CD4-positive, alpha-beta T cell treated with Interleukin-15 for 4 hours (primary cell): ENCODE measurements around the gene GPRIN2.

Experiments used
- DNase-seq: peaks from one replicate; pipeline ENCODE4 v3.0.0-alpha.2; 2020; ENCODE audit warnings: low spot score

GPRIN2 gene

DNA sequence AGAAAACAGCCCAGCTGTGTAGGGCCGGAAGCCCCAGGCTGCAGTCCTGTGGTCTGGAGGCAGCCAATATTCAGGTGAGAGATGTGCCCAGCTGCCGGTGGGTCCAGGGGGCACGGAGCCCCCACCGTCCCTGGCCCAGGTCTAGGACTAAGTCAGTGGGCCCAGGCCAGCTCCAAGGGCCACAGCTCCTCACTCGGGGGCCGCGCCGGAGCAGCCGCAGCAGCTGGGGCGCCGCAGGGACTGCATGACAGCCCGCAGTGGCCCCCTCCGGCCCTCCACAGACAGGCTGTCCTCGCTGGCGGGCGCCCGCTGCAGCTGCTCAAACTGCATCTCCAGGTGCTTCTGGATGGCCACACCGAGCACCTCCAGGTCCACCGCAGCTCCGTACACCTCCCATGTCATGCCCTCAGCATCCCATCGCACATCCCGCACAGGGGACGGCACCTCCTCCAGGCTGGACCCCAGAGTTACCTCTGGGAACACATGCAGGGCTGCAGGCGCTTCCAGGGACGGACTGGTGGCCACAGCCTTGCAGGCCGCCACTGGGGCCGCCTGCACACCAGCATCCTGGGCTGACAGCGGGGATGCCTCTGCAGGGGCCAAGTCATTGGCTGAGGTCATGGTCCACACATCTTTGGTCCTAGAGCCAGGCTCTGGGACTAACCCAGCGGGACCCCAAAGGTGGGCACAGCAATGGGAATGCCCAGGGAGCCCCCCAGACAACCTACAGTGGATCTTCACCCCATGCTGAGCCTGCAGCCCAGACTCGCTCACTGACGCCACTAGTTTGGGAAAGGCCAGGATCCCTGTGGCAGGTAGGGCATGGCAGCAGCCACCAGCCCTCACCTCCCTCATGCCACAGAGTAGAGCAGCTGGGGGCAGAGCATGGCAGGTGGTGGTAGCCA, 7.0 kb downstream of the GPRIN2 start:
- DNase-seq = no peak

DNA sequence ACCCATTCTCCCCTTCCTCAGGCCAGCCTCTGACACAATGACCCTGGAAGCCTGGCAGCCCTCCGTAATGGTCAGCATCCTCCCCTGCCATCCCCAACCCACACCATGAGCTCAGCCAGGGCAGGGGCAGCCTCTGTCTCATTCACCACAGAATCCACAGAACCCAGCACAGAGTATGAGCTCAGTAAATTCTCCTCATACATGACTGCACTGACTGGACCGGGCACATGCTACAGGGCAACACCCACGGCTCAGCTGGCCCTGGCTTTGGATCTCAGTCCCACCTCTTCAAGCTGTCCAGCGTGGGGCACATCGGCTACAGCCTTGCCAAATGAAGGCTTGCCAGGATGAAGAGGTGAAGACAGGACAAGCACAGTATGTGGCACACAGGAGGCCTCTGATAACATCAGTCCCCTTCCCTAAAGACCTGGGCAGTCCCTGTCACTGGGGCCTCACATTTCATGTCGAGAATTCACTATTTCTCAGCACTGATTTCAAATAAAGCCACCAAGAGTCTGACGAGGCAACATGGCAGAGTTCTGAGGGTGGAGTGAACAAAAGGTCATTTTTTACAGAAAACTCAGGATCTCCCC, 7.9 kb downstream of the GPRIN2 start:
- DNase-seq = no peak

GRCh38 chr10:46547541-46548497, 8.6 kb downstream of the GPRIN2 start:
- no peak for DNase-seq

GRCh38 chr10:46546591-46547540, 9.6 kb downstream of the GPRIN2 start:
- no peak for DNase-seq

GRCh38 chr10:46545861-46546590, 10.4 kb downstream of the GPRIN2 start:
- DNase-seq = no peak

DNA sequence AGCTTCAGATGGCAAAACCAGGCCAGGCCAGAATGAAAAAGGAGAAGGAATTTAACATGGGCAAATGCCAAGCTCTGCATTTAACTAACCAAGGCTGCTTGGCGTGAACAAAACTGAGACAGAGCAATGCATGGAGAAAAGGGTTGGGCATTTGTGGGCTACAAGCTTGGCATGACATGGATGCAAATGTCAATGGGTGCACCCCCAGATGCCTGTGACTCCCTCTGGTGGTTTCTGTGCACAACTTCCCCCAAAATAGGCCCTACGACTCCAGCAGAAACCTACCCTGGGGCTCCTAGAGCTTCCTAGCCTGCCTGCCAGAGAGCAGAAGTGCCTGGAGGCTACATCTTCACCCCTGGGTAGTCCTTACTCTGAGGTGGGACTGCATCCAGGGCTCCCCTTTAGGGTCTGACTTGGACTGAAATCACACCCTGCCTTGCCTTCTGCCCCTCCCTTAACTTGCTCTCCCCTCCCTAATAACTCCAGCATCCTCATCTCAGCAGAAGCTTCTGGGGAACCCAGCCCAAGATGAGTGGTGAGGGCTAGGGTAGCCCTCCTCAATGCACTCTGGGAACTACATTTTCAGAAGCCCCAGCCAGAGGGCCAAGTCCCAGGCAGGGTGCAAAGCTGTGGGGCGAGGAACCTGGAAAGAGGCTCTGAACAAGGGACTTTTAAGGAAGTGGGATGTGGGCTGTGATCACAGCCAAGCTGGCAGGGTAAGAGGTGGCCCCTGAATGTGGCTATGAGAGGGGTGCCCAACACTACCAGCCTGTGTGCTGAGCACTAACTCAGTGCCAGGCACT, 11.3 kb downstream of the GPRIN2 start:
- DNase-seq = no peak

- no peak for DNase-seq
These were observed 12.7 kb downstream of the GPRIN2 start for GRCh38 chr10:46543466-46544377.

DNA sequence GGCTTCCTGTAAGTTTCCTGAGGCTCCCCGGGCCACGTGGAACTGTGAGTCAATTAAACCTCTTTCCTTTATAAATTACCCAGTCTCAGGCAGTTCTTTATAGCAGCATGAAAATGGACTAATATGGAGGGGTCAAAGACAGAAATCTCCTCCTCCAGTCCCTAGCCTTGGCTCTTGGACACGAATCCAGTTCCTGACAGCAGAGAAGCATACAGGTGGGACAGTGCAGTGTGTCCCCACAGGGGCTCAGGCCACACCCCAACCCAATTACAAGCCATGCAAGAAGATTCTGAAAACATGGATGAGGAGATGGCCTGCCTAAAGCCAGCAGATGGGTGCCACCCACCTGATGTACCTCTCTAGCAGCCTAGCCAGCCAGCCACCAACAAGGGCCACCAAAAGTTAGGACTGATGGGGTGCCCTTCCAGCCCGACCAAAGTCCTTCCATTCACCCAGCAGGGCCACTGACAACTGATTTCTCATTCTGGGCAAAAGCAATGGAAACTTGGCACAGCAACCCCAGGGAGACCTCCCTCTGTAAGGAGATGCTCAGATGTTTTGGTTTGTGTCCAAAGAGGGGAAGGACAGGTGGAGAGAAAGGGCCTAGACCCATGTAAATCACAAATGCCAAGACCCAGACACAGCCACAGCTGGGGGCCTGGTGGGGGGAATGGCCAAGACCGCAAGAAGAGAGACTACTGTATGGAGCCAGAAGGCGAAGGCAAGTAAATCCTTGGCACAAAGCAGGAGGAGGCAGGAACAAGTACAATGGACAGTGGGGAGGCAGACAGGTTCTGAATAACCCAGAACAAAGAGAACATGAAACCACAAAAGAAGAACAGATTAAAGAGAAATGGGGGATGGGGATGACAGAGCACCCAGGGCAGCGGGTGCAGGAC, 13.6 kb downstream of the GPRIN2 start:
- DNase-seq = no peak

DNA sequence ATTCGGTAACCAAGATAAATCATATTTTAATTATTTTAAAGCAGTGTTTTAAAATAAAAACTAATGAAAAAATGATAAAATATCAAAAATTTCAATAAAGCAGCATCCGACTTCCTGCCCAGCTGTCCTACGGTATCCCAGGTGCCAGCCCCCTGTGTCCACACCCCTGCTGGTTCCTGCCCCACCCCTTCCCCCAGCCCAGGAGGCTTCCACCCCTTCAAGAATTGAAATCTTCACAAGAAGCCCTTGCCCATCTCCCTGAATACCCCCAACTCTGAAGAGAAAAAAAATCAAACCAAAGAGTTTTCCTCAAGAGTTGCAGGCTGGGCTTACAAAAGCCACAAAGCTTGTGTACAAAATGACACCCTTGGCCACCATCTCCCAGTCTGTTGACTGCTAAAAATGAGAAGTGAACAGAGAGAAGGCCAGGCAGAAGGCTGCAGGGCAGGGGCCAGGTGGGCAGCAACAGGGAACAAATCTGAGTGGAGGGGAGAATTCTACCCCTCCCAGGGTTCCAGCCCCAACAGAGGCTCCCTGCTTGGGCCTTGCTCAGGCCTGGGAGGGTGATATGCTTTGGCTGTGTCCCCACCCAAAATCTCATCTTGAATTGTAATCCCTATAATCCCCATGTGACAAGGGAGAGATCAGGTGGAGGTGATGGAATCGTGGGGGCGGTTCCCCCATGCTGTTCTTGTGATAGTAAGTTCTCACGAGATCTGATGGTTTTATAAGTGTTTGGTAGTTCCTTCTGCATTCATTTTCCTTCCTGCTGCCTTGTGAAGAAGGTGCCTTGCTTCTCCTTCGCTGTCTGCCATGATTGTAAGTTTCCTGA, 14.5 kb downstream of the GPRIN2 start:
- DNase-seq = no peak

GRCh38 chr10:46541017-46541661, 15.3 kb downstream of the GPRIN2 start:
- DNase-seq = no peak

GRCh38 chr10:46540412-46541016, 15.9 kb downstream of the GPRIN2 start:
- DNase-seq = no peak

- no peak for DNase-seq
These were observed 16.7 kb downstream of the GPRIN2 start for GRCh38 chr10:46539596-46540411.

DNA sequence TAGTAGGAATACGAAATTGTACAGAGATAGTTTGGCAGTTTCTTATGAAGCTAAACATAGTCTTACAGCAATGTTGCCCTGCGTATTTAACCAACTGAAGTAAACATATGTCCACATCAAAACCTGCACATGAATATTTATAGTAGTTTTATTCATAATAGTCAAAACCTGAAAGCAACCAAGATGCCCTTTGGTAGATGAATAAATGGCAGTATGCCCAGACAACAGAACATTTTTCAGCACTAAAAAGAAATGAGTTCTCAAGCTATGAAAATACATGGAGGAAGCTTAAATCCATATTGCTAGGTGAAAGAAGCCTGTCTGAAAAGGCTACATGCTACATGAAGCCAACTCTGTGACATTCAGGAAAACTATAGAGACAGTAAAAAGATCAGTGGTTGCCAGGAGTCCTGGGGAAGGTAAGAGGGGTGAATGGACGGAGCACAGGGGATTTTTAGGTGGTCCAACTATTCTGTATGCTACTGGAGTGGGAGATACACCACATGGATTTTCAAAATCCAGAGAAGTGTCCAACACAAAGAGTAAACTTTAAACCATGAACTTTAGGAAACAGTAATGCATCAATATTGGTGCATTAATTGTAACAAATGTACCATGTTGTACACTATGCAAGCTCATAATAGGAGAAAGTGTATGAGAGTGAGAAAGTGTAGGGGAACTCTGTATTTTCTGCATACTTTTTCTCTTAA, 17.6 kb downstream of the GPRIN2 start:
- no peak for DNase-seq

DNA sequence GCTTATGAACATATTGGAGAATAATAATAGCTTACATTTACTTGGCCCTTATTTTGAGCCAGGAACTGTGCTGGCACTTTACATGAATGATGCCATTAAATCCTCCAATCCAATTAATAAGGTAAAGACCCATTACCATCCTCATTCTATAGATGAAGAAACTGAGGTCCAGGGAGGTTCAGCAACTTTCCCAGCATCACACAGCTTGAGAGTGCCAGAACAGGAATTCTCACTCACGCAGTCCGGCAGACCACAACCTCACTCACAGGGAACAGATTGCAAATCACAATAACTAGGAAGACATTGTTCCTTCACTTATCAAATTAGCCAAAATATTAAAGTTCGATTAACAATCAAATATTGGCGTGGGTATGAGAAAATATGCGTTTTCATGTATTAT, 18.3 kb downstream of the GPRIN2 start:
- no peak for DNase-seq
